RWPE2 (cell line): ENCODE measurements around the gene ARHGAP26.
"Not testable (repeated sequence)": the region's sequence is repeated elsewhere in the genome, so short reads cannot be mapped to it uniquely, and the experiment has no call there.

Source experiments
- ATAC-seq: fragments of 200-7000 bp; cut with Tn5 transposase; 3 replicates; pipeline ENCODE4 v1.9.1; 2021; ENCODE audit warnings: low read depth
- DNase-seq: peaks from one replicate; pipeline ENCODE4 v3.0.0-alpha.2; 2020; ENCODE audit warnings: low spot score
- H3K27ac ChIP-seq: fragments of 450-650 bp; 2 replicates; pipeline ENCODE4 v1.5.1; 2017; ENCODE audit warnings: mild to moderate bottlenecking; ENCODE audit not compliant: poor library complexity, severe bottlenecking
- H3K27me3 ChIP-seq: fragments of 250-450 bp; sonication (Bioruptor Pico); 2 replicates; pipeline ENCODE4 v1.5.1; 2021; ENCODE audit warnings: mild to moderate bottlenecking, moderate library complexity; ENCODE audit not compliant: insufficient read depth, poor library complexity, severe bottlenecking
- H3K36me3 ChIP-seq: fragments of 250-450 bp; sonication (Bioruptor Pico); 2 replicates; pipeline ENCODE4 v1.5.1; 2020; ENCODE audit warnings: low read depth, mild to moderate bottlenecking, moderate library complexity
- H3K4me1 ChIP-seq: fragments of 250-450 bp; sonication (Bioruptor Pico); 2 replicates; pipeline ENCODE4 v1.5.1; 2021; ENCODE audit warnings: mild to moderate bottlenecking, moderate library complexity; ENCODE audit not compliant: insufficient read depth, poor library complexity, severe bottlenecking
- H3K4me3 ChIP-seq: fragments of 250-450 bp; sonication (Bioruptor Pico); 2 replicates; pipeline ENCODE4 v1.5.1; 2021; ENCODE audit warnings: mild to moderate bottlenecking, moderate library complexity; ENCODE audit not compliant: severe bottlenecking
- H3K9me3 ChIP-seq: fragments of 250-450 bp; sonication (Bioruptor Pico); 2 replicates; pipeline ENCODE4 v1.5.1; 2021; ENCODE audit warnings: mild to moderate bottlenecking, moderate library complexity; ENCODE audit not compliant: severe bottlenecking
- CTCF ChIP-seq: fragments of 450-650 bp; IDR thresholded peaks from one replicate; pipeline ENCODE4 v1.5.1; 2017; ENCODE audit warnings: mild to moderate bottlenecking, moderate library complexity; ENCODE audit not compliant: poor library complexity, severe bottlenecking

The ARHGAP26 gene

GRCh38 chr5:143198332-143198731, 428.2 kb downstream of the ARHGAP26 start:
- Histone ChIP-seq H3K36me3 (no peaks in the 10 kb centered on the region), H3K27me3 (no peaks in the 10 kb centered on the region), H3K27ac (no peak overlapping the region), H3K4me1 (peaks cover 40% of the 10 kb centered on the region), H3K4me3 (no peak overlapping the region), H3K9me3 (peaks cover 6% of the 10 kb centered on the region)
- DNase-seq (no peak), ATAC-seq (no peak)
- no peak for TF ChIP-seq CTCF

GRCh38 chr5:143199161-143199560, 429.0 kb downstream of the ARHGAP26 start:
- DNase-seq, result no peak
- H3K27ac ChIP-seq, result no peak overlapping the region
- no peaks in the 10 kb centered on the region for H3K36me3 ChIP-seq
- no peak for TF ChIP-seq CTCF
- H3K4me3 ChIP-seq, result no peak overlapping the region
- no peak for ATAC-seq
- peaks cover 40% of the 10 kb centered on the region for H3K4me1 ChIP-seq
- H3K9me3 ChIP-seq, result peaks cover 6% of the 10 kb centered on the region
- H3K27me3 ChIP-seq, result no peaks in the 10 kb centered on the region

- H3K27ac ChIP-seq, result peak overlapping the region; percentile 48
- H3K27me3 ChIP-seq, result no peaks in the 10 kb centered on the region
- ATAC-seq (no peak), DNase-seq (no peak)
- no peaks in the 10 kb centered on the region for H3K36me3 ChIP-seq
- no peak for TF ChIP-seq CTCF
- H3K4me3 ChIP-seq, result no peak overlapping the region
- peaks cover 42% of the 10 kb centered on the region for H3K4me1 ChIP-seq
- peaks cover 6% of the 10 kb centered on the region for H3K9me3 ChIP-seq
Measured at GRCh38 chr5:143199843-143200242, 429.7 kb downstream of the ARHGAP26 start.

- Histone ChIP-seq H3K9me3 (peaks cover 6% of the 10 kb centered on the region), H3K27me3 (no peaks in the 10 kb centered on the region), H3K27ac (peak overlapping the region; percentile 48), H3K36me3 (no peaks in the 10 kb centered on the region), H3K4me1 (peaks cover 42% of the 10 kb centered on the region), H3K4me3 (no peak overlapping the region)
- no peak for TF ChIP-seq CTCF
- DNase-seq (peak; percentile 89), ATAC-seq (peak; percentile 85)
Measured at GRCh38 chr5:143200781-143201398, 430.7 kb downstream of the ARHGAP26 start.

GRCh38 chr5:143201589-143201988, 431.4 kb downstream of the ARHGAP26 start:
- peaks cover 6% of the 10 kb centered on the region for H3K9me3 ChIP-seq
- no peaks in the 10 kb centered on the region for H3K36me3 ChIP-seq
- no peak overlapping the region for H3K4me3 ChIP-seq
- H3K4me1 ChIP-seq, result peaks cover 48% of the 10 kb centered on the region
- DNase-seq (no peak), ATAC-seq (no peak)
- no peaks in the 10 kb centered on the region for H3K27me3 ChIP-seq
- TF ChIP-seq CTCF, result no peak
- peak overlapping the region; percentile 48 for H3K27ac ChIP-seq

GRCh38 chr5:143203301-143203956, 433.3 kb downstream of the ARHGAP26 start:
- not testable (repeated sequence) for DNase-seq, H3K9me3 ChIP-seq, H3K27ac ChIP-seq, ATAC-seq, H3K36me3 ChIP-seq, H3K27me3 ChIP-seq, H3K4me3 ChIP-seq
- H3K4me1 ChIP-seq, result peaks cover 43% of the 10 kb centered on the region
